Coronary artery (tissue), 2 donors: Measurements from ENCODE around the gene SLC10A7.

ENCODE experiments used
- DNase-seq: peaks from one replicate; pipeline ENCODE4 v3.0.0-alpha.2; 2017; ENCODE audit warnings: low spot score
- H3K27ac ChIP-seq, 2 donors: fragments of 200-600 bp; sonication (generic); one replicate each; pipeline ENCODE4 v1.5.1; 2016 to 2019
- H3K4me3 ChIP-seq: fragments of 200-600 bp; sonication (generic); 2 replicates; pipeline ENCODE4 v1.5.1; 2016; ENCODE audit warnings: mild to moderate bottlenecking, moderate library complexity
- TF ChIP-seq, protein P1 (sequence below): fragments of 200-600 bp; sonication (generic); IDR thresholded peaks from one replicate; pipeline ENCODE4 v1.5.1; 2019; ENCODE audit warnings: antibody characterized with exemption

SLC10A7 gene

DNA sequence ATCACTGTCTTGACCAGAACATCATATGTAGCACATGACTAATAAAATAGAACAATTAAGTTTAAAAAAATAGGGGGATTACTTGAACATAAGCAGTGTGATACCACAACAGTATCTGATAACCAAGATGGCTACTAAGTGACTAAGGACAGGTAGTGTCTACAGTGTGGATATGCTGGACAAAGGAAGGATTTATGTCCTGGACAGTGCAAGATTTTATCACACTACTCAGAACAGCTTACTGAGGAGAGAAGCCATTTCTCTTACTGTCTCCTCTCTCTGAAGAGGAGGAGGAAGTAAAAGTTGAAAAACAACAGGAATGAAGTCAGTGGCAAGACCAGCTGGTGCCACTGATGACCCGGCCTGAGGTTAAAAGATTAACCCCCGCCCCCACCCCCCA, 4.0 kb upstream of the SLC10A7 start:
- Histone ChIP-seq H3K4me3 (no peak overlapping the region), H3K27ac (no peak overlapping the region)
- no peak for DNase-seq
- TF ChIP-seq, protein P1, sequence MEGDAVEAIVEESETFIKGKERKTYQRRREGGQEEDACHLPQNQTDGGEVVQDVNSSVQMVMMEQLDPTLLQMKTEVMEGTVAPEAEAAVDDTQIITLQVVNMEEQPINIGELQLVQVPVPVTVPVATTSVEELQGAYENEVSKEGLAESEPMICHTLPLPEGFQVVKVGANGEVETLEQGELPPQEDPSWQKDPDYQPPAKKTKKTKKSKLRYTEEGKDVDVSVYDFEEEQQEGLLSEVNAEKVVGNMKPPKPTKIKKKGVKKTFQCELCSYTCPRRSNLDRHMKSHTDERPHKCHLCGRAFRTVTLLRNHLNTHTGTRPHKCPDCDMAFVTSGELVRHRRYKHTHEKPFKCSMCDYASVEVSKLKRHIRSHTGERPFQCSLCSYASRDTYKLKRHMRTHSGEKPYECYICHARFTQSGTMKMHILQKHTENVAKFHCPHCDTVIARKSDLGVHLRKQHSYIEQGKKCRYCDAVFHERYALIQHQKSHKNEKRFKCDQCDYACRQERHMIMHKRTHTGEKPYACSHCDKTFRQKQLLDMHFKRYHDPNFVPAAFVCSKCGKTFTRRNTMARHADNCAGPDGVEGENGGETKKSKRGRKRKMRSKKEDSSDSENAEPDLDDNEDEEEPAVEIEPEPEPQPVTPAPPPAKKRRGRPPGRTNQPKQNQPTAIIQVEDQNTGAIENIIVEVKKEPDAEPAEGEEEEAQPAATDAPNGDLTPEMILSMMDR, result no peak

DNA sequence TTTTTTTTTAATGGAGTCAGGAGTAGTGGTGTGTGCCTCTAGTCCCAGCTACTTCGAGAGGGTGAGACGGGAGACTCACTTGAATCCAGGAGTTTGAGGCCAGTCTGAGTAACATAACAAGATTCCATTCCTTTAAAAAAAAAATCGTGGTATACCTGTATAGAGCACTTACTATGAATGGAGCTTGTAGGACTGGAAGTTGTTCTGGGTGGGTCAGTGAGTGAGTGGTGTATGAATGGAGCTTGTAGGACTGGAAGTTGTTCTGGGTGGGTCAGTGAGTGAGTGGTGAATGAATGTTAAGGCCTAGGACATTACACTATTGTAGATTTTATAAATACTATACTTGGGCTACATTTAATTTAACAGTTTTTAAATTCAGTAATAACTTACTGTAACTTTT, 2.9 kb upstream of the SLC10A7 start:
- no peak overlapping the region for H3K4me3 ChIP-seq
- TF ChIP-seq, protein P1, result no peak
- no peak for DNase-seq
- H3K27ac ChIP-seq, result no peak overlapping the region

DNA sequence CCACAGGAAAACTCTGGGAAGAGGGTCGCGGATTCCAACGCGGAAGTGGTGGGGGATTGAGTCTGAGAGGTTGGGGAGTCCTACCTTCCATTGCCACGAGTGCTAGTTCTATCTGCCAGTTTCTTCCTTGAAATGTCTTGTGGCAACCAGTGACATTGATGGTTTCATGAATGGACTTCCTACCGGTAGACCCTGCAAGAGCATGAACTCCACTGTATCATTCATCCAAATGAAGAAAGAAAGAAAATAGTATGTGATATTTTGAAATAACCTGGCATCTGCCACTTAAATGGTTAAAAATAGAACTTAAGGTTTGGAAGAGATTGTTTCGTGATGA, 1.1 kb upstream of the SLC10A7 start:
- peak overlapping the region; percentile 88 for H3K4me3 ChIP-seq
- TF ChIP-seq, protein P1, result no peak
- H3K27ac ChIP-seq, result peak overlapping the region in 1 of 2 donors; percentile 78
- no peak for DNase-seq

DNA sequence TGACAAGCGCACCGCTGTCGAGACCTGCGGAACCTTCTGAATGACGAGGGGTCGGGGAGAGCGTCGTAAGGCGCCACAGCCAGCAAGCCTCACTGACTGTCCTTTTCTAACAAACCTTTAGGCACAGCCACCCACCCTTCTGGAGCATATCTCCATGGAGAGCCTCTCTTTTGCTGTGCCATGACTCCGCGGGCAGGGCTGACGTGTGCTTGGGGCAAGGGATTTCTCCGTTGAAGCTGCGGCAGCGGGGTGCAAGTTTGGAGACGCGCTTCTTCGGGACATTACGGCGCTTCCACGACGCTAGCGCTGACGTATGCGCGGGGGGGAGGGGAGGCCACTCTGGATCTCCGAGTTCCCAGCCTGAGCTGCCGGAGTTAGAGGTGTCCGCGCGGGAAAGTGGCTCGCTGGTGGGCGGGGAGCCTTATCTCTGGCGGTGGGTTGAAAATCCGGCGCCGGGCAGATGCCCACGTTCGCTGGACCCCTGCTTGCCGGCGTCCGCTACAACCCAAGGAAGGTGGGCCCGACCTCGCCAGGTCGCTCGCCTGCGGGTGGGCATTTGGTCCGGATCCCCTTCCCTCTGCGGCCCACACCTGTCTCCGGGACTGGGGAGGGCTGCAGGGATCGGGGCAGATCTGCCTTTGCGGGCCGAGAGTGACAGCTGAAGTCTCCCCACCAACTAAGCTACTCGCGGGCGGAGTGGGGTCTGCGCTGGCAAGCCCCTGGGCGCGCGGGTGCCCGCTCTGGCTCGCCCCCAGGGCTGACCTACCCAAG, 543 bp upstream of the SLC10A7 start:
- TF ChIP-seq, protein P1, result no peak
- Histone ChIP-seq H3K27ac (peak overlapping the region; percentile 62 to 78), H3K4me3 (peak overlapping the region; percentile 88)
- peak; percentile 92 for DNase-seq

DNA sequence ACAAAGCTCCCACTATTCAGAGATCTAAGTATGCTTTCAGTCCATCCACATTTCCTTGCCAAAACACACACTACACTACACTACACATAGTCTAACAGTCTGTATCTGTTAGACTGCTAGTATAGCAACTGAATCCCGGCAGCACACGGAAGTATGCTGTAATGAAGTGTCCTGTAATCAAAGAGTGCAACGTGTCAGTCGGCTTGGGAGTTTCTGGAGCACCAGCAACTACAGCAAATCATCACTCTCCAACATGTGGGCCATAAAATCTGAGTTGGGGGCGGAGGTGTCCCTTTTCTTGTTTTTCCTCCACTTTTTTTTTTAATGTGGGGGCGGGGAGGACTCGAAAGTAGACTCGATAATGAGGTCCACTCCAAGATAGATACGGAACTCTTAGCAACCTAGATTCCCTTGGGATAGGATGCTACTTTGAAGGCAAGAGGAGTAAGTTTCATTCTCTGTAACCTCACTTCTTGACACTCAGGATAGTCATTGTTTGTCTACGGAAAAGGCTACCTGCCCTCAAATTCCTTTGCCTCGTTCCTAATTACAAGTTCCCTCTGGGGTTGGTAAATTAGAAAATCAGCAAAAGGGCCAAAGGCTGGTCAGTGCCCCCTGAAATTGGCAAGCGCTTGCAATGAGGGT, 722 bp downstream of the SLC10A7 start:
- peak overlapping the region; percentile 88 for H3K4me3 ChIP-seq
- no peak for DNase-seq
- TF ChIP-seq, protein P1, result no peak

DNA sequence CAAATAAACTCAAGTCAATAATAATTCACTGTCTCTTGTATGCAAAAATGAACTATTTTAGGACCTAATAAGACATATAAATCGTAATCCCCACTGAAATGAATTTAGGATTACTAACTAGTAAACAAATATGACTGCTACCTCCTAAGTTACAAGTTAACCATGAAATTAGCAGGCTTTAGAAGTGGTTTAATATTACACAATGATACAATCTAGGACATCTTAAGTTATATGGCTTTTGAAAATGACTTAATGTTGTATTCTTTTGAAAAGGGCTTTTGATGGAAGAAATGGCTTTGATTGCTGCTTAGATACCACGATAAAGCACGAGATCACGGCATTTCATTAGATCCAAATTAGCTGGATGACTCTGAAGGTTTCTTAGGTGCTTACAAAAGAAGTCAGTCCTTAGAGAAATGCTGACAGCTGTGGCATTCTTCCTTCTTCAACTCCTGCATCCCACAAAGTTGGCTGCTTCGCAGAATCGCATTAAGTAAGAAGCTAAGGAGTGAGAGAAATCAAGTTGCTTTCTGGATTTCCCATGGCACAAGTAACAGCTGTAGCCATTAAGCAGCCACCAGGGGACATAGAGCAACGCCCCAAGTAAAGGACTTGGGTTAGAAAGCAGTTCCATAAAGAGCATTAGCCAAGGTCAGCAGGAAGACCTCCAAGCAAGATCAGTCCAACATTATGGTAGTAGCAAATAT, 6.9 kb downstream of the SLC10A7 start:
- H3K27ac ChIP-seq, result no peak overlapping the region
- DNase-seq, result no peak
- TF ChIP-seq, protein P1, result no peak

More for the DNA sequence above, 722 bp downstream of the SLC10A7 start:
- H3K27ac ChIP-seq, result peak overlapping the region; percentile 62 to 78

More for the DNA sequence above, 6.9 kb downstream of the SLC10A7 start:
- H3K4me3 ChIP-seq, result no peak overlapping the region
